Activated naive CD8-positive, alpha-beta T cell (primary cell): ENCODE data around the gene GJD3.
"Not testable (repeated sequence)": the region's sequence is repeated elsewhere in the genome, so short reads cannot be mapped to it uniquely, and the experiment has no call there.

Source experiments
- H3K27ac Mint-ChIP-seq: one replicate; pipeline ENCODE4 v1.8.0; 2021; ENCODE audit warnings: mixed read lengths
- H3K27me3 Mint-ChIP-seq: one replicate; pipeline ENCODE4 v1.8.0; 2021; ENCODE audit warnings: mixed read lengths
- H3K36me3 Mint-ChIP-seq: one replicate; pipeline ENCODE4 v1.8.0; 2021; ENCODE audit warnings: mixed read lengths
- H3K4me1 Mint-ChIP-seq: one replicate; pipeline ENCODE4 v1.8.0; 2021; ENCODE audit warnings: low read depth, mixed read lengths
- H3K4me3 Mint-ChIP-seq: one replicate; pipeline ENCODE4 v1.8.0; 2021; ENCODE audit warnings: mild to moderate bottlenecking, mixed read lengths
- H3K9me3 Mint-ChIP-seq: one replicate; pipeline ENCODE4 v1.8.0; 2021; ENCODE audit warnings: low read depth, mixed read lengths

GJD3 gene, protein sequence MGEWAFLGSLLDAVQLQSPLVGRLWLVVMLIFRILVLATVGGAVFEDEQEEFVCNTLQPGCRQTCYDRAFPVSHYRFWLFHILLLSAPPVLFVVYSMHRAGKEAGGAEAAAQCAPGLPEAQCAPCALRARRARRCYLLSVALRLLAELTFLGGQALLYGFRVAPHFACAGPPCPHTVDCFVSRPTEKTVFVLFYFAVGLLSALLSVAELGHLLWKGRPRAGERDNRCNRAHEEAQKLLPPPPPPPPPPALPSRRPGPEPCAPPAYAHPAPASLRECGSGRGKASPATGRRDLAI

DNA sequence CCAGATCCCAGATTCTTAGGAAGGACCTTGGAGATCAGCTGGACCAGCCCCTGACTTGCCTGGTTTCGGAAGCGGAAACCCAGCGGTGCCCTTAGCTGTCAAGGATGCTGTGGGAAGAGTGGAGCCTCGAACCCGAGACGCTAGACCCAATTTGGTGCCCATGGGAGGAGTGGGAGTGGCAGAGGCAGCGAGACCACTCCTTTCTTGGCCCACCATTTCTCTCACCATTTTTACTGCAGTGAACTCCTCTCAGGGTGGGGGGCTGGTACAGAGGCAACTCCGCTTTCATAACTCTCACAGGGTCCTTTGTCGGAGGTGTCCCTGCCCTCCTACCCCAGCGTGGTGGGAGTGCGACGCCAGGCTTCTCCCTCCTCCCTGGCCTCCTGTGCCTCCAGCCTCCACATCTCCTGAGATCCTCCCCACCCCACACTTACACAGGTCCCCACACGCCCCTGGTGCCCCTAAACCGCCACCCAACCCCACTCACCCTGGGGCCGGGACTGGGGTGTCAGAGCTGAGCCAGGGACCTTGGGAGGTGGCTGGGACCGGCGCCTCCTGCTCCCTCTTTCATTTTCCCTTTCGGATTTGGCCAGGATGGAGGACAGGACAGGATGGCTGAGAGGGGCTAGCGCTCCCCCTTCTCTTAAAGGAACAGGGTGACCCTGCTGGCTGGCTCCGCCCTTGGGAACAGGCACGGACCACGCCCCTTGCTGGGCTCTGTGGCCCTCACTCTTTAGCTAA lies at the start of gene GJD3:
GJD3 (minus strand) TSS at position 617 of the 741 bp plus-strand sequence. CDS start 922 bp downstream, outside the sequence.
- H3K27me3 Mint-ChIP-seq: peaks cover 1% of the 10 kb centered on the region
- H3K36me3 Mint-ChIP-seq: no peaks in the 10 kb centered on the region
- H3K27ac Mint-ChIP-seq: no peak within 1 kb of the TSS
- no peaks in the 10 kb centered on the region for H3K9me3 Mint-ChIP-seq
- peaks cover 5% of the 10 kb centered on the region for H3K4me1 Mint-ChIP-seq
- H3K4me3 Mint-ChIP-seq: peak within 1 kb of the TSS; percentile 65

DNA sequence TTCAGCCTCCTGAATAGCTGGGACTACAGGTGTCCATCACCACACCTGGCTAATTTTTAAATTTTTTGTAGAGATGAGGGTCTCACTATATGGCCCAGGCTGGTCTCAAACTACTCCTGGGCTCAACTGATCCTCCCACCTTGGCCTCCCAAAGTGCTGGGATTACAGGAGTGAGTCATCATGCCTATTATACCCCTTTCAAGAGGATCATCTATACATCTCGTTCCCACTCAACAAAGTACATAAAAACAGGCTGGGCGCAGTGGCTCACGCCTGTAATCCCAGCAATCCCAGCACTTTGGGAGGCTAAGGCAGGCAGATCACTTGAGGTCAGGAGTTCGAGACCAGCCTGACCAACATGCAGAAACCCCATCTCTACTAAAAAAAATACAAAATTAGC lies 49.8 kb upstream of the GJD3 start:
- H3K27ac Mint-ChIP-seq, H3K36me3 Mint-ChIP-seq, H3K27me3 Mint-ChIP-seq, H3K4me3 Mint-ChIP-seq, H3K9me3 Mint-ChIP-seq: not testable (repeated sequence)
- H3K4me1 Mint-ChIP-seq: peaks cover 19% of the 10 kb centered on the region

DNA sequence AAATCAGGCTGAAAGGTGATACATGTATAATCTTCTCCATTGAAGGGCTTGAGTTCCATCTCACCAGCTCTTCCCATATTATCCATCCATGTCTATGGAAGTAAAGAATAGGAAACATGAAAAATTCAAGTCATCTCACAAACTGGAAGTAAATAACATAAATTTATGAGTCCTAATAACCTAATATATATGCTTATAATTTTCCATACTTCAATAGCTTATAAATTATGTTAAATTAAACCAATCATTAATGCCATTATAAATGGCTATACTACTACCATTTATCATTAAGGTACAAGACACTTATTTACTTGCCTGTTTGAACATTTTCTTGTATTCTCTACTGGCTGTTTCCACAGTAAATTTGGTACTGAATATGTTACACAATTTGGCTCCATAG lies 48.3 kb upstream of the GJD3 start:
- peaks cover 4% of the 10 kb centered on the region for H3K36me3 Mint-ChIP-seq
- H3K4me1 Mint-ChIP-seq: peaks cover 13% of the 10 kb centered on the region

DNA sequence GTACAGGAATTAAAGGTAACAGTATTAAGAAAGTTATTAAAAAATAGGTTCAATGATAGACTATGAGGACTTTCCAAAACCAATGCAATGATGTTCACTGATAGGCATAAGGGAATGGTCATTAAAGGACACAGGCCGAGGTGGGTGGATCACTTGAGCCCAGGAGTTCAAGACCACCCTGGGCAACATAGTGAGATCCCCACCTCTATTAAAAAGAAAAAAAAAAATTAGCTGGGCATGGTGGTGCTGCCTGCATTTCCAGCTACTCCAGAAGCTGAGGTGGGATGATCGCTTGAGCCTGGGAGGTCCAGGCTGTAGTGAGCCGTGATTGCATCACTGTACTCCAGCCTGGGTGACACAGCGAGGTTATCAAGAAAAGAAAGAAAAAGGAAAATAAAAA lies 47.3 kb upstream of the GJD3 start:
- Mint-ChIP-seq H3K27me3 (no peaks in the 10 kb centered on the region), H3K36me3 (peaks cover 4% of the 10 kb centered on the region), H3K4me3 (no peak overlapping the region)

More for the DNA sequence above, 48.3 kb upstream of the GJD3 start:
- no peaks in the 10 kb centered on the region for H3K9me3 Mint-ChIP-seq
- H3K27me3 Mint-ChIP-seq: no peaks in the 10 kb centered on the region
- no peak overlapping the region for H3K4me3 Mint-ChIP-seq
- no peak overlapping the region for H3K27ac Mint-ChIP-seq

DNA sequence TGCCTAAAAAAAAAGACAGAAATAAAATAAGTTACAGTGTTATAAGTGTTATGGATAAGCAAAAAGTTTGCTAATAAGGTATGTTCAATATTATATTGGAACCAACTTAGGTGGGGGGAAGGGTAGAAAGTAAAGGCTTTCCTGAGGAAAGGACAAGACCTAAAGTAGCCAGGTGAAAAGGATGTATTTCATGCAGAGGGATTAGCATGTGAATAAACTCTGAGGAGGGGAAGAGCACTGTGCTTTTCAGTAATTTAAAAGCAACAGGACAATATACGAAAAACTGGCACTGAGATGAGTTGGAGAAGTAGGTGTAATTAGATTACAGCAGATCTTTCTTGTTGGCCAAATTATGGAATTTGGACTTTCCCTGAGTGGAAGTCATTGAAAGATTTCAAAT lies 45.5 kb upstream of the GJD3 start:
- Mint-ChIP-seq H3K27ac (no peak overlapping the region), H3K4me3 (no peak overlapping the region), H3K36me3 (peaks cover 4% of the 10 kb centered on the region), H3K4me1 (no peaks in the 10 kb centered on the region), H3K9me3 (no peaks in the 10 kb centered on the region), H3K27me3 (no peaks in the 10 kb centered on the region)

More for the DNA sequence above, 47.3 kb upstream of the GJD3 start:
- Mint-ChIP-seq H3K27ac (no peak overlapping the region), H3K4me1 (peaks cover 5% of the 10 kb centered on the region), H3K9me3 (no peaks in the 10 kb centered on the region)

DNA sequence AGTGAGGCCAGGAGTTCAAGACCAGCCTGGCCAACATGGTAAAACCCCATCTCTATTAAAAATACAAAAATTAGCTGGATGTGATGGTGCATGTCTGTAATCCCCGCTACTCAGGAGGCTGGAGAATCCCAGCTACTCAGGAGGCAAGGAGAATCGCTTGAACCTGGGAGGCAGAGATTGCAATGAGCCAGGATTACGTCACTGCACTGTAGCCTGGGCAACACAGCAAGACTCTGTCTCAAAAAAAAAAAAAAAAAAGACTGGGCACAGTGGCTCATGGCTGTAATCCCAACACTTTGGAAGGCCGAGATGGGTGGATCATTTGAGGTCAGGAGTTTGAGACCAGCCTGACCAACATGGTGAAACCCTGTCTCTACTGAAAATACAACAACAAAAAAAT lies 45.0 kb upstream of the GJD3 start:
- H3K36me3 Mint-ChIP-seq, H3K9me3 Mint-ChIP-seq, H3K4me3 Mint-ChIP-seq, H3K4me1 Mint-ChIP-seq, H3K27me3 Mint-ChIP-seq, H3K27ac Mint-ChIP-seq: not testable (repeated sequence)

DNA sequence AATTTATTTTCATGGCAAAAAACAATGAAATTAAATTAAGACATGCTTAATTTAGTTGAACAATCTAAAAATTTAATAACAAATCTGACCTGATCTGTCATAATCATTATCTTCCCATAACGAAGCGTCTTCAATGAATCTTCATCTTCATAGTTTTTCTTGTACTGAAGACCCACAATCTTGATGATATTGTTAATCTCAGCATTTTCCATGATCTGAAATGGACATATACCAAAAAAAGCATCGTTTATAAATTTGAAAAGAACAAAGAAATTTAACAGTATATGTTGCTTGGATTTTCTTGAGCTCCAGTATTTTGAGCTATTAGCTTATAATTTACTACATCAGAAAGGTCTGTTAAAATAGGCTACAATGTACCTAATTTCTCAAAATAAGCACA lies 42.9 kb upstream of the GJD3 start:
- Mint-ChIP-seq H3K27me3 (no peaks in the 10 kb centered on the region), H3K27ac (no peak overlapping the region), H3K36me3 (peaks cover 4% of the 10 kb centered on the region), H3K9me3 (no peaks in the 10 kb centered on the region), H3K4me3 (no peak overlapping the region), H3K4me1 (peaks cover 7% of the 10 kb centered on the region)

DNA sequence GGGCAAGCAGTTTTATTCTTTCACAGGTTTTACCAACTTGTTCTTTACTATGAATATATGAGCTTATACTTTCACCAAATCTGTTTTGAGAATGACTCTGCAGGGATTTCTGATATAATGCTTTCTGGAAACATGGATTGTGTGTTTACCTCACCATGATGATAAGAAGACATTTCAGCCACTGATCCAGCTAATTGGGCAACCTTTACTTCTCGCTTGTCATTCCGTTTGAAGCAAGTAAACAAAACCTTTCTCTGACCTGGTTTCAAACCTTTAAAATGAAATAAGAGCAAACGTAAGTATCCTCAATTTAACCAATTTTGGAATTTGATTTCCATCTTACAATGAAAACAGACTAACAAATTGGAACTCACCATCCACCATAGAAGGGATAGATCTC lies 39.5 kb upstream of the GJD3 start:
- Mint-ChIP-seq H3K4me1 (peaks cover 16% of the 10 kb centered on the region), H3K27ac (no peak overlapping the region), H3K4me3 (no peak overlapping the region), H3K9me3 (no peaks in the 10 kb centered on the region), H3K27me3 (no peaks in the 10 kb centered on the region), H3K36me3 (no peaks in the 10 kb centered on the region)

DNA sequence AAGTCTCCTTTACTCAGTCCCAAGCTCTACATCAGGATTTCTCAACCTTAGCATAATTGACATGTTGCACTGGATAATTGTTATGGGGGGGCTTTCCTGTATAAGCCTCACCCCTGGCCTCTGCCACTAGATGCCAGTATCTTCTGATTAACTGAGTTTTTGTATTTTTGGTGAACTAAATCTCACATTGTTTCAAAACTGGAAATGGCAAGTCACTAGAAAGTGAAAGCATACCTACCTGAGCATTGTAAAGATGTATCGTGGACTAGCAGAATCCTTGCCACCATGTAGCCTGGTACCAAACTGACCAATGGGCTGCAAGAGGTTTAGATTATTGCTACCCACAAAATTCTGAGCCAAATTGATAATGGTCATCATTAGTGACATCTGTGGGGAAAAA lies 38.1 kb upstream of the GJD3 start:
- H3K9me3 Mint-ChIP-seq: no peaks in the 10 kb centered on the region
- no peak overlapping the region for H3K4me3 Mint-ChIP-seq
- no peaks in the 10 kb centered on the region for H3K27me3 Mint-ChIP-seq
- no peaks in the 10 kb centered on the region for H3K36me3 Mint-ChIP-seq
- H3K27ac Mint-ChIP-seq: no peak overlapping the region
- H3K4me1 Mint-ChIP-seq: peaks cover 16% of the 10 kb centered on the region

DNA sequence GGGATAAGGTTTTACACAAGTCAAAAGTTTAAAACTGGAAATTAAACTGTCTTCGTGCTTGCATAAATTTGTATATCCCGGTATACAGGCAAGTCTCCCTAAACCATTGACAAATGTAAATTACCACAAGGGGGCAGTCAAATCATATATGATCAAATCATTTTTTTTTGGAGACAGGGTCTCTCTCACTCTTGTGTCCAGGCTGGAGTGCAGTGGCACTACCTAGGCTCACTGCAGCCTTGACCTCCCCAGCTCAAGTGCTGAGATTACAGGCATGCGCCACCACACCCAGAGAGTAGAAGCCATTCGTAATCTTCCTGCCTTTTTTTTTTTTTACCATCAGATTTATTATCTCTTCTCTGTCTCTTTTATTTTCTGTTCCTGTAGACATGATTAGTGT lies 34.6 kb upstream of the GJD3 start:
- Mint-ChIP-seq H3K27ac (no peak overlapping the region), H3K27me3 (no peaks in the 10 kb centered on the region), H3K4me3 (no peak overlapping the region), H3K9me3 (no peaks in the 10 kb centered on the region), H3K36me3 (no peaks in the 10 kb centered on the region), H3K4me1 (peaks cover 16% of the 10 kb centered on the region)

DNA sequence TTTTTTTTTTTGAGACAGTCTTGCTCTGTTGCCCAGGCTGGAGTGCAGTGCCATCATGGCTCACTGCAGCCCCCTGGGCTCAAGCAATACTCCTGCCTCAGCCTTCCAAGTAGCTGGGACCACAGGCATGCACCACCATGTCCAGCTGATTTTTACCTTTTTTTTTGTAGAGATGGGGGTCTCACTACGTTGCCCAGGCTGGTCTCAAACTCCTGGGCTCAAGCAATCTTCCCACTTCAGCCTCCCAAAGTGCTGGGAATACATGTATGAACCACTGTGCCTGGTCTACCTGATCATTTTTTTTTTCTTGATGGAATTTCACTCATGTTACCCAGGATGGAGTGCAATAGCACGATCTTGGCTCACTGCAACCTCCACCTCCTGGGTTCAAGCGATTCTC lies 22.0 kb upstream of the GJD3 start:
- H3K27ac Mint-ChIP-seq, H3K27me3 Mint-ChIP-seq, H3K36me3 Mint-ChIP-seq, H3K9me3 Mint-ChIP-seq, H3K4me1 Mint-ChIP-seq, H3K4me3 Mint-ChIP-seq: not testable (repeated sequence)

DNA sequence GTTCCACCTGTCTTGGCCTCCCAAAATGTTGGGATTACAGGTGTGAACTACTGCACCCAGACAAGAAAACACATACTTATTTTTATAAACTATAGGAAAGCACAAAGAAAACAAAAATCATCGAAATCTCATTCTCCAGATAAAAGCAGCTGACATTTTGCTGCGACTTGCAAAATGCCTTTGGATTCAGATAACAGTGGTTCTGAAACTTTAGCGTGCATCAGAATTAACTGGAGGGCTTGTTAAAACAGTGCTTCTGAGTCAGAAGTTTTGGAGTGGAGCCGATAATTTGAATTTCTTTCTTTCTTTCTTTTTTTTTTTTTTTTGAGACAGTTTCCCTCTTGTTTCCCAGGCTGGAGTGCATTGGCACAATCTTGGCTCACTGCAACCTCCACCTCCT lies 17.7 kb upstream of the GJD3 start:
- H3K4me3 Mint-ChIP-seq: no peak overlapping the region
- no peaks in the 10 kb centered on the region for H3K4me1 Mint-ChIP-seq
- no peak overlapping the region for H3K27ac Mint-ChIP-seq
- no peaks in the 10 kb centered on the region for H3K36me3 Mint-ChIP-seq
- no peaks in the 10 kb centered on the region for H3K9me3 Mint-ChIP-seq
- H3K27me3 Mint-ChIP-seq: no peaks in the 10 kb centered on the region

DNA sequence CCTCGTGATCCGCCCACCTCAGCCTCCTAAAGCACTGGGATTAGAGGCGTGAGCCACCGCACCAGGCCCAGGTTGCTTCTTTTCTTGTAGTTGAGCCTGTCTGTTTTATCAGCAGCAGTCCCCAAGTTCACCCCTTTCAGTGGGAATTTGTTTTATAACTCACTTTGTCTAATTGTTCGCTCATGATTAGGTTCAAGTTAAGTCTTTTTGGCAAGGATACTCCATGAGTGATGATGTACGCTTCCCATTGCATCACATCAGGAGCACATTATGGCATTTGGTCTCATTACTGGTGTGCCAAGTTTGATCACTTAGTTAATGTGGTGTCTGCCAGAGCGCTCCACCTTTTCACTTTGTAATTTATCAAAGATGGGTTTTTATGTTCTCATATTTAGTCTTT lies 14.4 kb upstream of the GJD3 start:
- Mint-ChIP-seq H3K36me3 (no peaks in the 10 kb centered on the region), H3K27me3 (peaks cover 1% of the 10 kb centered on the region), H3K4me1 (peaks cover 3% of the 10 kb centered on the region), H3K4me3 (no peak overlapping the region), H3K9me3 (no peaks in the 10 kb centered on the region), H3K27ac (no peak overlapping the region)

DNA sequence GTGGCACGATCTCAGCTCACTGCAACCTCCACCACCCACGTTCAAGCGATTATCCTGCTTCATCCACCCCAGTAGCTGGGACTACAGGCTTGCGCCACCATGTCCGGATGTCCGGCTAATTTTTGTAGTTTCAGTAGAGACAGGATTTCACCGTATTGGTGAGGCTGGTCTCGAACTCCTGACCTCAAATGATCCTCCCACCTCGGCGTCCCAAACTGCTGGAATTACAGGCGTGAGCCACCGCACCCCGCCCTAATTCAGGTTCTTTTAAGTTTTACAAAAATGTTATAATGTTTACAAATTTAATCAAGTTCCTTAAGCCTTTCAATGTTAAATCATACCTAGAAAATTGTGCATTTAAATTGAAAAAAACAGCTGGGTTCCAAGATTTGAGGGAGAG lies 13.3 kb upstream of the GJD3 start:
- H3K9me3 Mint-ChIP-seq: no peaks in the 10 kb centered on the region
- no peaks in the 10 kb centered on the region for H3K36me3 Mint-ChIP-seq
- H3K27me3 Mint-ChIP-seq: peaks cover 1% of the 10 kb centered on the region
- H3K4me3 Mint-ChIP-seq: no peak overlapping the region
- H3K4me1 Mint-ChIP-seq: peaks cover 14% of the 10 kb centered on the region
- no peak overlapping the region for H3K27ac Mint-ChIP-seq

DNA sequence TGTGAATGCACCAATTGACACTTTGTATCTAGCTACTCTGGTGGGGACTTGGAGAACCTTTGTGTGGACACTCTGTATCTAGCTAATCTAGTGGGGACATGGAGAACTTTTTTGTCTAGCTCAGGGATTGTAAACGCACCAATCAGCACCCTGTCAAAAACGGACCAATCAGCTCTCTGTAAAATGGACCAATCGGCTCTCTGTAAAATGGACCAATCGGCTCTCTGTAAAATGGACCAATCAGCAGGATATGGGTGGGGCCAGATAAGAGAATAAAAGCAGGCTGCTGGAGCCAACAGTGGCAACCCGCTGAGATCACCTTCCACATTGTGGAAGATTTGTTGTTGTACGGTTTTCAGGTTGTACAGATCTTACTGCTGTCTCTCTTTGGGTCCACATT lies 12.0 kb upstream of the GJD3 start:
- not testable (repeated sequence) for H3K27me3 Mint-ChIP-seq, H3K4me3 Mint-ChIP-seq, H3K9me3 Mint-ChIP-seq, H3K36me3 Mint-ChIP-seq, H3K27ac Mint-ChIP-seq
- H3K4me1 Mint-ChIP-seq: peaks cover 18% of the 10 kb centered on the region

DNA sequence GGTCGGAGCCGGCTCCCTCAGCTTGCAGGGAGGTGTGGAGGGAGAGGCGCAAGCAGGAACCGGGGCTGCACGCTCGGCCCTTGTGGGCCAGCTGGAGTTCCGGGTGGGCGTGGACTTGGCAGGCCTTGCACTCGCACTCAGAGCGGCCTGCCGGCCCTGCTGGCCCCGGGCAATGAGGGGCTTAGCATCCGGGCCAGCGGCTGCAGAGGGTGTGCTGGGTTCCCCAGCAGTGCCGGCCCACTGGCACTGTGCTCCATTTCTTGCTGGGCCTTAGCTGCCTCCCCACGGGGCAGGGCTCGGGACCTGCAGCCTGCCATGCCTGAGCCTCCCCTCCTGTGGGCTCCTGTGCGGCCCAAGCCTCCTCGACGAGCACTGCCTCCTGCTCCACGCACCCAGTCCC lies 11.2 kb upstream of the GJD3 start:
- peaks cover 20% of the 10 kb centered on the region for H3K4me1 Mint-ChIP-seq

More for the DNA sequence above, 11.2 kb upstream of the GJD3 start:
- not testable (repeated sequence) for H3K4me3 Mint-ChIP-seq, H3K27ac Mint-ChIP-seq, H3K9me3 Mint-ChIP-seq, H3K27me3 Mint-ChIP-seq, H3K36me3 Mint-ChIP-seq
